Activated CD8-positive, alpha-beta memory T cell treated with anti-CD3 and anti-CD28 coated beads, Interleukin-2, amount 50 U/mL, for 4 hours (primary cell): ENCODE data around the gene POLD3.
"Not testable (repeated sequence)": the region's sequence is repeated elsewhere in the genome, so short reads cannot be mapped to it uniquely, and the experiment has no call there.

ENCODE experiments used
- DNase-seq: peaks from one replicate; pipeline ENCODE4 v3.0.0-alpha.2; 2020

Gene POLD3

DNA sequence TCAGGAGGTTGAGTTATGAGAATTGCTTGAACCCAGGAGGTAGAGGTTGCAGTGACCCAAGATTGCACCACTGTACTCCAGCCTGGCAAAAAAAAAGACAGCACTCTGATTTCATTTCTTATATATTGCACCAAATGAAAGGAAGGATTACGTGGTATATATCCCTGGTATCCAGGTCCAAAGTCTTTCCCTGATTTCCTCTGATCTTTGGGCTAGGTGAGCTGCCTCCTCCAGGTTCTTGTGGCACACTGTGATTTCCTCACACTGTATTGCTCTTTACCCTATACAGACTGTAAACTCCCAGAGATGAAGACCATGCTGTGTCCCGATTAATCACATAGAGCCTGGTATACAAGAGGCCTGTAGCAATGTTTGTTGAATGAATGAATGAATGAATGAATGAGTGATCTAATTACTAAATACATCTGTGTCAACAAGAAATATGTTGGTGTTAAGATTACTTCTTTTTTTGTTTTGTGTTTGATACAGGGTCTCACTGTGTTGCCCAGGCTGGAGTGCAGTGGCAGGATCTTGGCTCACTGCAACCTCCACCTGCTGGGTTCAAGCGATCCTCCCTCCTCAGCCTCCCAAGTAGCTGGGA, 9.3 kb upstream of the POLD3 start:
- DNase-seq: no peak

DNA sequence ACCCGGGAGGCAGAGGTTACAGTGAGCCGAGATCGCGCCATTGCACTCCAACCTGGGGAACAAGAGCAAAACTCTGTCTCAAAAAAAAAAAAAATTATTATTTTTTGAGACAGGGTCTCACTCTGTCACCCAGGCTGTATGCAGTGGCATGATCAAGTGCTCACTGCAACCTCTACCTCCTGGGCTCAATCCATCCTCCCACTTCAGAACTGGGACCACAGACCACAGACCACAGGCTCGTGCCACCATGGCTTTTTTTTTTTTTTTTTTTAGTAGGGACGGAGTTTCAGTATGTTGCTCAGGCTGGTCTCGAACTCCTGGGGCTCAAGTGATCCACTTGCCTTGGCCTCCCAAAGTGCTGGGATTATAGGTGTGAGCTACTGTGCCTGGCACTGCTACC, 1.9 kb upstream of the POLD3 start:
- DNase-seq: not testable (repeated sequence)

DNA sequence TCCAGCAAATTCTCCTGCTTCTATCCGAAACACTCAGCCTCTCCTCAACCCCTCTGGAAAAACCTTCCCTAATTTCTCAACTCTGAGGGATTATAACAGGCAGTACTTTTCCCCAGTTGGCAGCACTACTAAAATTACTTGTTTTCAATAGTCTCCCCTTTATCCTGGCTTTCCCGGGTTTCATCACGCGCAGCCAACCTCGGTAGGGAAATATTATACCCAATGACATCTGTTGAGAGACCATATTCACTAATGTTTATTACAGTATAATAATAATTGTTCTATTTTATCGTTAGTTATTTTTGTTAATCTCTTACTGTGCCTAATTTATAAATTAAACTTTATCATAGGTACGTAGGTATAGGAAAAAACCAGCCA, 330 bp upstream of the POLD3 start:
- DNase-seq: no peak

DNA sequence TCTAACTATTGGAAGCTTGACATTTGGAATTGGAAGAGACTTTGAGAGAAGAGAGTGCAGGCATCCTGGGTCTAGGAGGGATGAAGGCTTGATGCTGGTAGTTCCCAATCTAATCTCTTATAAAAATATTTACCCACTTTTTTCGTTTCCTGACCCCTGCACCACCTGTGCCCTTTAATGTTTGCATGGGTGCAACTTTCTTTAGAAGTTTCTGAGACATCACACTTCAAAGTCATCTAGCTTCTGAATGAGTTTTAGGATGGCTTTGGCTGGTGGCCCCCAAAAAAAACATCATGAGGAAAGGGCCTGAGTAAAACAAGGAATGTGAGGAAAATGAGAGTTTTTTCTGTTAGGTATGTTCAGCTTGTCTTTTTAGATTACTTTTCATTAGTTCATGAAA, 1.1 kb downstream of the POLD3 start:
- no peak for DNase-seq

DNA sequence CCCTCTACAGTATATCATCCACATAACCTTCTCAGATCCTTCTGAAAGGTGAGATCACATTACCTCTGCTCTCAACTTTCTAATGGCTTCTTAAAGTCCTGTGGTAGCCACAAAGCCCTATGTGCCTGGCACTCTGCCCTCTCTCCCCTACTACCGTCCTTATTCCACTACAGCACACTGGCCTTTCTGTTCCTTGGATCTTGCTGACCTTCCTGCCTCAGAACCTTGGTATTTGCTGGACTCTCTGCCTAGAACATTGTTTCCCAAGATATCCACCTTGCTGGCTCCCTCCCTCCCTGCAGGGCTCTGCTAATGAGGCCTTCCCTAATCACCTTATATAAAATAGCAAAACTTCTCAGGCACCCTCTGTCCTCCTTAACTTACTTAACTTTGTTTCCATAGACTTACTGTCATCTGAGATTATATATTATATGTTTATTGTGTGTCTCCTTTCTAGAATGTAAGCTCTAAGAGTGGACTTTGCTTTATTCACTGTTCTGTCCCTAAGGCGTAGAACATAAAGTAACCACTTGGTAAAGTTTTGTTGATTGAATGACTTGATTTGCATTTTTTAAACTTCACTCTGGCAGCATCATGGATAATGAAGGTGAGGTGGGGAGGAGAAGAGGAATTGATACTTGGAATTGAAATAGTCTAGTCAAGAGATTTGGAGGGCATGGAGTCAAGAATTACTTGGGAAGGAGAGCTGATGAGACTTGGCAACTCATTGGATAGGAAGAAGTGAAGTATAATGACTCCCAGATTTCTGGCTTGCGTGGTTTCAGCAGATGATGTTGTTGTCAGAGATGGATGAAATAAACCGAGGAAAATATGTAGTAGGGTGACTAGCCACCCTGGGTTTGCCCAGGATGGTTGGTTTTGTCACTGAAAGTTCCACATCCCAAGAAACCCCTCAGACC, 10.5 kb downstream of the POLD3 start:
- no peak for DNase-seq

DNA sequence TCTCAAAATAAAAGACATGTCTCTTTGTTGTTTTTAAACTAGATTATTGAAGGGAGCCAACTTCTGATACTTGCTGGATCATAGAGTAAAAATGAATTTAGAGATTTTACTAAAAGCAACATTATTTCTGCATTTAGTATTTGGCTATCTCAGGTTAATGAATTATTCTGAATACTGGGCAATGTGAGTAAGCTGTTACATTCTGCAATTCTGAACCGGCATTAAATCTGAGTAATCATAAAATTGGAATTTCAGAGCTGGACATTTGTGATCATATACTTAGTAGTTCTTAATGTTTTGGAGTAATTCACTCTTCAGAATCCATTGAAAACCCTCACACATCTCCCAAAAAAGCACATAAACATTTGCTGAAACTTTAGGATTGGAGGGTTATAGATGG, 11.5 kb downstream of the POLD3 start:
- DNase-seq: no peak

DNA sequence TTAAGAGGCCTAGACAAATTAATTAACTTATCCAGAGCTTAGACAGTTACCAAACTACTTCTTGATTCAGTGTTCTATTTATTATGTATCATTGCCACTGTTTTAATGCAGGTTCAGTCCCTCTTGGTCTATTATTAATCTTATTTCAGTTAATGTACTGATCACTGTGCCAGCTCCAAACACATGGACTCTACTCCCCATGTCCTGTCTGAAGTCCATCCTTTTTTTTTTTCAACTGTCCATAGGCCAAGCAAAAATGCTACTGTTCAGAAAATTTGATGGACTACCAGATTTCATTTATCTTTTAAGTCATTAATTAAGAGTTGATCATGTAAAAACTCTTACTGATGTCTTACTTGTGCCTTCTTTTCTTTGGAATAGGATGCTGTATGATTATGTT, 11.9 kb downstream of the POLD3 start:
- DNase-seq: no peak

DNA sequence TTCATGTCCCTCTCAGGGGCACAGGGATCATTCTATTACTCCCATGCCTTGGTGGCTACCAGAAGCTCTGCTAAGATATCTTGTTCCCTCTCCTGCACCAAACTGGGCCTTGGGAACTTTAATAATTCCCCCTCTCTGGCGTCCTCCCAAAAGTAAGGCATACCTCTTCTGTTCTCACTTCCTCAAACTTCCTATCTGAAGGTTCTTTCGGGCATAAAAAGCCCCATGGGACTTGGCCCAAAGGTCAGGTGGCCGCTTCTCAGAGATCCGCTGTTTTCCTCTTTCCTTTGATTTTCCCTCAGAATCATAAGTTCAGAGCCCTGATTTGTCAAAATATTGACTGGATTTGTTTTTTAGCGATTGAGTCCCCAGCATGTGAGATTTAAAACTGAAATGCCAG, 13.0 kb downstream of the POLD3 start:
- no peak for DNase-seq

DNA sequence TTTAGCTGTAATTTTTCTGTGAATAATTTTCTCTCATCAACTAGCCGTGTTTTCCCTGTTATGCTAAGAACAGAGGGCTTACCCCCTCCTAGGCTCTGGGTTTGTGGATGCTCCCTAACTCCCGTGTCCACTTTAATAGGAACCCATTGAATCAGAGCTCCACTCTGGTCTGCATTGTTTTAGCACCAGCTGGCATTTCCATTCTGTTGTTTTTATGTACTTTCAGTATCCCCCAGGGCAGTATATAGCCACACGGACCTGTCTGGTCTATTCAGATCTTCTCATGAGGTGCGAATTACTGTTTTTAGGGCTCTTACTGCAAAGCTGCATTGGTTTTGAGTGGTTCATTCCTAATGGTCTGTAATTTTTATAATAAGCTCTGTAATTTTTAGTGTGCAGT, 16.0 kb downstream of the POLD3 start:
- no peak for DNase-seq

DNA sequence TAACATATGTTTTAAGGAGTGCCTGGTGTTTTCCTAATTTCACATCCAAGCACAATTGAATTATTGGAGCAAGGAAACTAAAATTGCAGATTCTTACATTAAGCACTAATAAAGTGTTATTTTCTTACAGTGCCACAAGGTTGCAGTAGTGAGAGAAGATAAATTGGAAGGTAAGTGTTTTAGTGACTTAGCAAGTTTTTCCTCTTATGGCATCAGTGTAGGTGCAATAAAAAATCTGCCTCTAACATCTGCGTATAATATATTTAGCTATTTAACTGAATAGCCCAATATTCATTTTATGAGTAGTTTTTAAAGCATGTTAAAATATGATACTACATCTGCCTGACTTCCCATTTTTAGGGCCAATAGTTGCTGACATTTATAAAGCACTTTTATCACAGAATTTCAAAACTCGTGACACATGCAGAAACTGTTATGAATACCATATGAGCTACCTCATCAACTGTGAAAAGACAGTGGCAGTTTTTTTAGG, 19.0 kb downstream of the POLD3 start:
- no peak for DNase-seq

DNA sequence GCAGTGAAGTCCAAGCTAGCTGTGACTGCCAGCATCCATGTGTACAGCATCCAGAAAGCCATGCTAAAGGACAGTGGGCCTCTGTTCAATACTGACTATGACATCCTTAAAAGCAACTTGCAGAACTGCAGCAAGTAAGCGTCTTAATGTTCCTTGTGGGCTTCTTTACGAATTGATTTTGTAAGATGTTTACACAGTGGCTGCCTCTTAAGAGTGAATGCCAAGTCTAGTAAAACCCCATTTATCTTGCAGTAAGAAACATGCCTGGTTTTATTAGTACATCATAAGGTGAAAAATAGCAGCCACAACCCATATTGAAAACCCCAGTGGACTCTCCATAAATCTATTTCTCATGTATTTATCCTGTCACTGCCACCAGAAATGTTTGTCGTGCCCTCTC, 20.5 kb downstream of the POLD3 start:
- no peak for DNase-seq

DNA sequence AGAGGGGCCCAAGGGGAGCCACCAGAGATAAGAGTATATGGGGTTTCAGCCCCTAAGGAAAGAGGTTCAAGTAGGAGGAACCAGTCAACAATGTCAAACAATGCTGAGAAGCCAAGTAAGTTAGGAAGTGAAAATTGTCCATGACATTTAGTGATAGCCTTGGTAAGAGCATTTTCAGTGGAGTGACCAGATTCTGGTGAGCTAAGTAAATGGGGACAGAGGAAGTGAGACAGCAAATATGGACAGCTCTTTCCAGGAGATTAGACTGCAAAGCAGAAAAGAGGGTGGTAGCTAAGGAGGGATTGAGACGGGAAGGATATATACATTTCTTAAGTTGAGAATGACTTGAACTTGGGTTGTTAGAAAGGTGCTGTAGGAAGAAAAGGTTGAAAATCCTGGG, 22.9 kb downstream of the POLD3 start:
- no peak for DNase-seq

DNA sequence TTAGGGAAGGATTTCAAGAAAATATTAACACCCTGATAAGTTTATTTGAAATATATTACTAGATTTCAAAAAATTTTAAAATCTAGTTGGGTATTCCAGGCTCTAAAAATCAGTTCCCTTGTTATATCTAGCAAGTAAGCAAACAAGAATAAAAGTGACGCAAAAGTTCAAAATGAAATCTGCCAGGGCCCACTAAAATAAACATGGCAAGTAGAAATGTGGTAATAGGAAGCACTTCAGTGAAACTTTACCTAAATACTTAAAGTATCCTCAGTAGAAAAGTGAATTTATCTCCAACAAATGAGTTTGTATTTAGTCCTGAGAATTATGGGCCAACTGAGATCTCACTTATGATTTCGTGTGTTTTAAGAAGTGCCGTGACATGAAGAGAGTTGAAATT, 23.6 kb downstream of the POLD3 start:
- DNase-seq: no peak

DNA sequence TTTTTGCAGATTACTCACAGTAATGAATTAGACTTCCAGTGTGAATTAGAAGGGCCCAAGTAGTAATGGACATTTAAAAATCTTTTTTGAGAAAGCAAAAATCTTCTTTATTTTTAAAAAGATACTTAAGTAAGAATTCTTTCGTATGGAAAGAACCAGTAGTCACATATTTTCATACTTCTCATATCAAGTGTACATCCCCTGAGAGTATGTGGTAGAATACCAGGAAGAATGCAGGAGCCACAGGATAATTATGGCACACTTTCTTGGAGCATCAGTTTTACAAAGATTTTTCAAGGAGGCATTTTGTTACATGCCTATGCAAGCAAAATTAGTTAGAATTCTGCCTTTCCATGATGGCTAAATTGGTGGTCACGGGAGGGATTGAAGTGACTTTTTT, 28.1 kb downstream of the POLD3 start:
- DNase-seq: no peak

DNA sequence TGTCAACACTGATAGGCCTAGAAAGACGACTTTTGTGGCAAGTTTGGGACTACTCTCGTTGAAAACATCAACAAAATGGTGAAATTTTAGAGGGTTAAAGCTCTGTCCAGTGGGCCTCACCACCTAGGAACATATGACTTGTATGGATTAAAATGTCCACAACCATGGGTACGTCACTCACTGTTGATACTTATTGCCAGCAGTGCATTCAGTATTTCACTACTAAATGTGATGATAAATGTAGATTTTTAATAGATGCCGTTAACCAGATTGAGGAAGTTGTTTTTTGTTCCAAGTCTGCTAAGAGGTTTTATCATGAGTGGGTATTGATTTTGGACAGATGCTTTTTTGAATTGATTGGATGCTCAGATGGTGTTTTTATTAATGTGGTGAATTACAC, 33.7 kb downstream of the POLD3 start:
- no peak for DNase-seq

DNA sequence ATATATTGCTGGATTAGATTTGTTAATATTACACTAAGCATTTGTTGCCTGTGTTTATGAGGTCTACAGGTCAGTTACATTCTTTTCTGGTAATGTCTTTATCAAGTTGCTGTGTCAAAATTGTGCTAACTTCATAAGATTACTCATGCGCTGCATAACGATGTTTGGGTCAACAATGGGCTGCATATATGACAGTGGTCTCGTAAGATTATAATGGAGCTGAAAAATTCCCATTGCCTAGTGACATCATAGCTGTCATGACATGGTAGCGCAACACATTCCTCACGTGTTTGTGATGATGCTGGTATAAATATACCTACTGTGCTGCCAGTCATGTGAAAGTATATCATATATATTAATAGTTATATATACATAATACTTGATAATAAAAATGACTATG, 34.2 kb downstream of the POLD3 start:
- no peak for DNase-seq

DNA sequence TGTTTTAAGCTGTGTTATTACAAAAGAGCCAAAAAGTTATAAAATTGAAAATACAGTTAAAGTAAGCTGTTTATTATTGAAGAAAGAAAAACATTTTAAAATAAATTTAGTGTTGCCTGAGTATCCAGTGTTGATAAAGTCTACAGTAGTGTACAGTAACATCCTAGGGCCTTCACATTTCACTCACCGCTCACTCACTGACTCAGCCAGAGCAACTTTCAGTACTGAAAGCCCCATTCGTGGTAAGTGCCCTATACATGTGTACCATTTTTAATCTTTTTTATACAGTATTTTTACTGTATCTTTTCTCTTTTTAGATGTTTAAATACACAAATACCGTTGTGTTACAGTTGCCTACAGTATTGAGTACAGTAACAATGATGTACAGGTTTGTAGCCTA, 35.0 kb downstream of the POLD3 start:
- DNase-seq: no peak

DNA sequence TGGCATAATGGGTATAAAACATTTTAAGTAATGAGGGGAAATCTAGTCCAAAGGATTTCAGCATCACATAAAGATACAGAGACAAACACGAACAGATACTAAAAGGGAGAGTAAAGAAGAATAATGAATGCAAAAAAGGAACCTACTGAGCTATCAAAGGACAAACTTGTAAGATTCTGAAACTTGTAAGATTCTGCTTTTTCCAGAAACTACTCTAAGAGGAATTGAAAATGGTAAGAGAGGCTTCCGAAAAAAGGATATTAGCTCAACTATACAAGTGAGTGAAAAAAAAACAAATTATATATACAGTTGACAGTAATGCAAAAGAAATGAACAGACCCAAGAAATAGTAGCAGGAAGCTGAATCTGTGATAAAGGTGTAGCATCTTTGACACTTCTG, 37.7 kb downstream of the POLD3 start:
- DNase-seq: no peak

DNA sequence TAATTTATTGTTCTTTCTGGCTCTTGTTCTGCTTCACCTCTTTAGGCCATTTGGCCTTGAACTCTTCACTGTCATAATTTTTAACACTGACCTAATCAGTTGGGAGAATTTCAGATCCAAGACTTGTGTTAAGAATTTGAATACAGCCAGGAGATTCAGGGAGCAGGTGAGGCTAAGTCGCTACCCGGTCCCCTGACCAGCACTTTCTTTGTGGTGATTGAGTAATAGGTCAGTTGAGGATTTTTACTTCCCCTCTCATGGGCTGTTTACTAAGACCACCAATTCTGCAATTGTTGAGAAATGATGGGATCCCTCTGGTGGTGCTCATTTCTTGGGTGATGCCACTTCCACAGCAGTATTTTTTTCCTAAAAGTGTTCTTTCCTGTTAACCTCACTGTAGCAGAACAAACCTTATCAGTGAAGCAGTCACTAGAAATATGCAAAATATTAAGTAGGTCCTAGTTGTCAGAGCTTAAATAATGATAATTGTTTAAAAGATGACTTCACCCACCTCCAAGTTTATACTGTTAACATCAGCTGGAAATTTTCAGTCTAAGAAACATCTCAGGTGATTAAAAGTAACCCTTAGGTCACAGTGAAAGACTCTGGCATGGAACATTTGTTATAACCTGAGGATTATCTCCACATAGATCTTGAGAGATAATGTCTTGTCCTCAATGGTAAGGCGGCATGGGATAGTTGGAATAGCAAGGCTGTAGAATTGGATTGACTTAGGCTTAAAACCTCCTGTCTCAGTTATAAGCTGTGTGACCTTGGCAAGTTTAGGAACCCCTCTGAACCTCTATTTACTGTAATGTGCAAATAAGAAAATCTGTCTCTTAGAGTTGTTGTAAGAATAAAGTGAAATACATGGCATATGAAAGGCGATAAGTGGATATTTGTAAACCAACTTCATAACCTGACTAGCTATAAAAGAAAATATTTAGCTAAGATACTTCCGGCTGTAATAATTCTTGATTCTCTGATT, 41.3 kb downstream of the POLD3 start:
- no peak for DNase-seq

DNA sequence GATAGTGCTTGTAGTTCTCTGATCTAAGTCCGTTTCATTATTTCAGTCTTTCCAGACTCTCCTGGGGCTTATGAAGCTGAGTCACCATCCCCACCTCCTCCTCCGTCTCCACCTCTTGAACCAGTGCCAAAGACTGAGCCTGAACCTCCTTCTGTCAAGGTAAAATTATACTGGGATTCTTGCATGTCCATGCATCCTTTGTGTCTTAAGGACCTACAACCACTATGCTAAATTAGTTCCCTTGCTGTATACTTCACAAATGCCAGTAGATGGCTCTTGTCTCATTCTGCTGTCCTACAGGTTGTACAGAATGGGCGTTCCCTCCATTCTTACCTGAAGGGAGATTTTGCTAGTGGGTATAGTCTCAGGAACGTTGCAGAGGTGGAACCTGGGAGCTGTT, 42.2 kb downstream of the POLD3 start:
- no peak for DNase-seq

DNA sequence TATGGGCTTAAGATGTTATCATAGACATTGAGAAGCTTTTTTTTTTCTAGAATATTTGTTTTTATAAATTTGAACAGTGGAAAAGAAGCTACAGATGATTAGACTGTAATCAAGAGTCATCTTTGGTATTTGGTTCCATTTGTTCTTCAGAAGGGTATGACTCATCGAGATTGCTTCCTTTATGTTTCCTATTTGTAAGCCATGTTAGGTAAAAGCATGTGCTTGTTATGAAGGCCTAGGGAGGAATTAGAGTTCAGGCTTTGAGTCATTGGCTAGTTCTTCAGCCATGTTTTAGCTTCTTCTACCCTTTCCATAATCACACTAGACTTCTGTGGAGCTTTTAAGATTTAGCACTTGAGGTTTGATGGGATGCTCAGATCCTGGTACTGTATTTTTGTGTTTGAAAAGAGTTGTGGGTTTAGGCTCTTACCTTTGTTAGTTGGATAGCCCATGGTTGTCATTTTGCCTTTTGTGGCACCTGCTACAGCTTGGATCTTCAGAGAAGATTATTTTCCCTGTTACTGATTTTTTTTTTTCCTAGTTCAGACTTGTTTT, 44.3 kb downstream of the POLD3 start:
- DNase-seq: no peak

DNA sequence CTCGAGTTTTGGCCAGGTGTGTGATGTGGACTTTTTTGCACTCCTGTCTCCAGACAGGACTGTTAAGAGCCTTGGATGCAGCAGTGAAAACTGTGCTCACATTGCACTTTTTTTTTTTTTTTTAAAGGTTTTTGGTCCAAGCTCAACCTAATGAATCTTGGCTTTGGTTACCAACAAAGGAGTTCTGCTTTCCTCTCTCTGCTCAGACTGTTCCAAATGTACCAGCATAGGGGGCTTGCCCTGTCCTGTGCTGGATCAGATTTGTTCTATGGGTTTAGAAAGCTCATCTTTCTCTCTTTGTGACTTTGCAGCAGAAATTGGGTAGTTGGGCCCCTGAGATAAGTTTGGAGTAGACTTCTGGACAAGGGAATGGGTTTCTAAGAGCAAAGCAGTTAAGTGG, 45.3 kb downstream of the POLD3 start:
- DNase-seq: no peak

DNA sequence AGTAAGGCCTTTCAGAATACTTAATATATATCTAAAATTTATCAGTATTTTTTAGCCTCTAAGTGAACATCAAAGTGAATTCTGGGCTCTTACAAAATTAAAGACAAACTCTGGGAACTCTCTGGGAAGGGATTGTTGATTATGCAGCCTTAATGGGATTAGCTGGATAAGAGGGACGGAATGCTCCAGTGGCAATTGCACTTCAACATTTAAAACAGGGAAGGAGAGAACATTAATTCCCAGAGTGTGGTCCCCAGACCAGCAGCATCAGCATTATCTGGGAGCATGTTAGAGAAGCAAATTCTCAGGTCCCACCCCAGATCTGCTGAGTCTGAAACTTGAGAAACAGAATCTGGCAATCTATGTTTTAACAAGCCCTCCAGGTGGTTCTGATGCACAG, 46.5 kb downstream of the POLD3 start:
- no peak for DNase-seq
